Cardiac muscle cell (in vitro differentiated cells and primary cell): ENCODE measurements around the gene KLF7. TPM values are rescaled to one million over a fixed set of nuclear protein-coding genes. Genes with fewer than 3 reads are reported as not detected.
A peak's percentile ranks its signal among the peaks of the same experiment; 100 is the strongest.

ENCODE experiments used
- DNase-seq, 2 donors: peaks; one replicate each; pipeline versions ENCODE4 v3.0.0 to v3.0.0-alpha.2; 2010 to 2017; ENCODE audit warnings: low read depth in 1 of 2, low spot score in 1 of 2
- H3K27ac ChIP-seq: fragments of 200-600 bp; sonication (generic); 2 replicates; pipeline ENCODE4 v1.5.1; 2016
- H3K27me3 ChIP-seq: fragments of 200-600 bp; sonication (generic); 2 replicates; pipeline ENCODE4 v1.6.0; 2016; ENCODE audit warnings: control low read depth
- H3K36me3 ChIP-seq: fragments of 200-600 bp; sonication (generic); 2 replicates; pipeline ENCODE4 v1.5.1; 2016; ENCODE audit warnings: control low read depth
- H3K4me1 ChIP-seq: fragments of 200-600 bp; sonication (generic); 2 replicates; pipeline ENCODE4 v1.8.1; 2017; ENCODE audit warnings: low read depth, mild to moderate bottlenecking, mixed run types
- H3K4me3 ChIP-seq: fragments of 200-600 bp; sonication (generic); 2 replicates; pipeline ENCODE4 v1.5.1; 2016; ENCODE audit warnings: mild to moderate bottlenecking
- H3K9me3 ChIP-seq: fragments of 200-600 bp; sonication (generic); 2 replicates; pipeline ENCODE4 v1.5.1; 2017; ENCODE audit warnings: low read depth, mild to moderate bottlenecking, control low read depth
- polyA plus RNA-seq: library from polyadenylated mRNA; unstranded; fragments of >200 nt; fragmentation: Nextera tagmentation; extraction: Ambion mirVana; gene quantifications from 2 replicates; pipeline ENCODE4 v1.2.1, GENCODE V29; 2016
- total RNA-seq: library from RNA; depleted of rRNA; stranded (reverse); fragments of >200 nt; gene quantifications from 2 replicates; pipeline ENCODE4 v1.2.3, GENCODE V29; 2016
- TF ChIP-seq, protein P1 (sequence below): IDR thresholded peaks from 2 replicates; pipeline ENCODE4 v1.5.1; 2012; ENCODE audit warnings: low read depth, mild to moderate bottlenecking, low read length

The KLF7 gene
- total and polyA plus RNA-seq, 2 experiments from 2014 or later: 8.3 to 9.3 TPM

DNA sequence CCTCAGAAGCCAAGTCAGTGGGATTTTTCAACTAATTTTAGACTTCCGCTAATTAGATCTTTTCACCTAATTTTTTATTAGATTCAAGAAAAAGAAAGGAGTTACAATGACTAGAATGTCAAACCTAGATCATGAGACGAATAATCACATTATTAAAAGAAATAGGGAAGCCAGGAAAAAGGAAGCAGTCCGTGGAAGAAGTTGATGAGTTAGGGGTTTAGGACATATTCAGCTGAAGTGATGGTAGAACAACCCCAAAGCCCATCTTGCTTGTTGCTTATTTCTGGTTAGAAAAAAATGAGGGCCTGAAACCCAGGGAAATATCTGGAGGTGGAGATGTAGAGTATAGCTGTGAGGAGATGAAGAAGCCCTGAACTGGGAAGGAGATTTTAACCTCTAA is 8.0 kb downstream of the KLF7 start:
- TF ChIP-seq, protein P1, sequence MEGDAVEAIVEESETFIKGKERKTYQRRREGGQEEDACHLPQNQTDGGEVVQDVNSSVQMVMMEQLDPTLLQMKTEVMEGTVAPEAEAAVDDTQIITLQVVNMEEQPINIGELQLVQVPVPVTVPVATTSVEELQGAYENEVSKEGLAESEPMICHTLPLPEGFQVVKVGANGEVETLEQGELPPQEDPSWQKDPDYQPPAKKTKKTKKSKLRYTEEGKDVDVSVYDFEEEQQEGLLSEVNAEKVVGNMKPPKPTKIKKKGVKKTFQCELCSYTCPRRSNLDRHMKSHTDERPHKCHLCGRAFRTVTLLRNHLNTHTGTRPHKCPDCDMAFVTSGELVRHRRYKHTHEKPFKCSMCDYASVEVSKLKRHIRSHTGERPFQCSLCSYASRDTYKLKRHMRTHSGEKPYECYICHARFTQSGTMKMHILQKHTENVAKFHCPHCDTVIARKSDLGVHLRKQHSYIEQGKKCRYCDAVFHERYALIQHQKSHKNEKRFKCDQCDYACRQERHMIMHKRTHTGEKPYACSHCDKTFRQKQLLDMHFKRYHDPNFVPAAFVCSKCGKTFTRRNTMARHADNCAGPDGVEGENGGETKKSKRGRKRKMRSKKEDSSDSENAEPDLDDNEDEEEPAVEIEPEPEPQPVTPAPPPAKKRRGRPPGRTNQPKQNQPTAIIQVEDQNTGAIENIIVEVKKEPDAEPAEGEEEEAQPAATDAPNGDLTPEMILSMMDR: no peak
- no peaks in the 10 kb centered on the region for H3K36me3 ChIP-seq
- H3K27me3 ChIP-seq: no peaks in the 10 kb centered on the region
- no peak overlapping the region for H3K4me3 ChIP-seq
- DNase-seq: no peak
- H3K27ac ChIP-seq: no peak overlapping the region
- peaks cover 7% of the 10 kb centered on the region for H3K4me1 ChIP-seq
- no peaks in the 10 kb centered on the region for H3K9me3 ChIP-seq

DNA sequence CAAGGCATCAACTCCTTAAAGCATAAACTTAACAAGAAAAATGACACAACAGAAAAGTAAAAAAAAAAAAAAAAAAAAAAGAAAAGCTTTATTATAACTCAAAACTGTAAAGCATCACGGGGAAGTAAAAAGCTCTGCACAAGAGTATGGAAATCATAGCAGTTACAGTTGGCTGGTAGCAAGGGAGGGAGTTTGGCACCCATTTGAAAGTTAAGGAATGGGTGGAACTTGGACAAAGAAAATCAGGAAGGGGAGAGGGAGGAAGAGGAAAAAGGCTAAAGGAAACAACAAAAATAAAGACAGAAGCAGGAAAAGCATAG is 8.6 kb downstream of the KLF7 start:
- H3K27me3 ChIP-seq: no peaks in the 10 kb centered on the region
- no peaks in the 10 kb centered on the region for H3K9me3 ChIP-seq
- DNase-seq: no peak
- H3K36me3 ChIP-seq: no peaks in the 10 kb centered on the region
- TF ChIP-seq, protein P1: no peak
- H3K4me3 ChIP-seq: no peak overlapping the region
- H3K27ac ChIP-seq: no peak overlapping the region
- peaks cover 10% of the 10 kb centered on the region for H3K4me1 ChIP-seq

DNA sequence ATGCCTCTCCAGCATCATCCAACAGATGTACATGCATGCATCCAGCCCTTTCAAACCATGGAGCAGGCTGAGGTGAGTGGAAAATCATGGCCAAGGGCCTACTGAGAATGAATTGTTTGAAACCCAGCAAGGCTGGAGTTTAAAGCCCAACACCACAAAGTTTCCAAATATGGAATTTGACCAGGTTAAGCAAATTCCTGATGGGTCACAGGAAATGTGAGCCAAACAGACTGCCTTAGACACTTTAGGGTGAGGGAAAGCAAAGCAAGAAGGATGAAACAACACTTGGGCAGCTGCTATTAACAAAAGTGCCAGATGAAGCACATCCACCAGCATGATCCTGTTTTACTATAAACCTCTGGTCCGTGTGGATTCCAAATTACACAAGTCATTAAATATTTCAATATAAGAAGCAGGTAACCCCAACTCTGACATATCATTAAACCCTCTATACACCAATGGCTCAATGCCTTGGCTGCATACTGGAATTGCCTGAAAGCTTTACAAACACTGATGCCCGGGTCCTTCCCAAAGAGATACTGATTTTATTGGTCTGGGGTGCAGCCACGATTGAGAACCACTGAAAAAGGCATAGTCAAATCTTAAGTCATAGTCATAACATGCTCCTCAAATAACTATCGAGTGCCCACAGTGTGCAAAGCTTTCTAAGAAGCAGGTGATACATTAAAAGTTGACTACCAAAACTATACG is 9.1 kb downstream of the KLF7 start:
- TF ChIP-seq, protein P1: no peak
- Histone ChIP-seq H3K36me3 (no peaks in the 10 kb centered on the region), H3K9me3 (no peaks in the 10 kb centered on the region), H3K27ac (no peak overlapping the region), H3K4me3 (no peak overlapping the region), H3K4me1 (peaks cover 10% of the 10 kb centered on the region), H3K27me3 (no peaks in the 10 kb centered on the region)
- DNase-seq: peak in 1 of 2 donors; percentile 36

DNA sequence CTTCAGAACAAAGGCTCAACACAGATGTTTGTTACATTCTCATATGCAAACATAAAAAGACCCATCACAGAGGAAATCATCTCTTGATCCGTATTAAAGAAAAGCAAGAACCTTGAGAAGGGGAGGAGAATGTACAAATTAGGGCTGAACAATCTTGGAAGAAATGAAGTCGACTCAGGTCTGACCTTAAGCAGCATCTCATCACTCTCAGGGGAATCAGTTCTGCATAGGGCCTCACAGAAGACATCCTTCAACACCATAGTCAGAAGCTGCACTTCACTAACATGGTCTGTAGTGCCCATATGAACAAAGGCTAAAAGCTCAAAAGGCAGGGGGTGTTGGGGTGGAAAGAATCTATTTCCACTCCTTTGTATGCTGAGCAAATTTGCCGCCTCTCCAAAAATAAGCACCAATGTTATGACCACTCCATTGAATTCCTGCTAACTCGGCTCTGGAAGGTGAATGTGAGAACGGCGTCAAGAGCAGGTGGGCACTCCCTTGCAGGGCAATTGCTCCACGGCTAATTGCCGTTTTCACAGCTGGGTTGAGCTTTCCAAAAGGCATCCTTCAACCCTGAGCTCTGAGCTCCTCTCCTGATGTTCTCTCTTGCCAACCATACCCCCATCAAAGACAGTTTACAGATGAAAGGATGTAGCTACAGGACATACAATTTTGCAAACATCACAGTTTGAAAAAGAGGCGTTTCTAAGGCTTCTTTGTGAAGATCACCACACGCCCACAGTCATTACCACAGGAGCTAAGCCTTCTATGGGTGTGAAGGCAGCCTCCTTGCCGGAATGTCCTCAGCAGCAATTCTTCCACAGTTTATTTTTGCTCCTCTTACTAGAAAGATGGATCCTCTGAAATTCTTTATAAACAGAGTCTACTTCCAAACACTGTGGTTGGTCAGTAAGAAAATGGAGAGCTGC is 10.0 kb downstream of the KLF7 start:
- Histone ChIP-seq H3K9me3 (no peaks in the 10 kb centered on the region), H3K4me1 (peaks cover 10% of the 10 kb centered on the region), H3K27ac (no peak overlapping the region), H3K27me3 (no peaks in the 10 kb centered on the region), H3K4me3 (no peak overlapping the region), H3K36me3 (no peaks in the 10 kb centered on the region)
- TF ChIP-seq, protein P1: no peak
- no peak for DNase-seq

DNA sequence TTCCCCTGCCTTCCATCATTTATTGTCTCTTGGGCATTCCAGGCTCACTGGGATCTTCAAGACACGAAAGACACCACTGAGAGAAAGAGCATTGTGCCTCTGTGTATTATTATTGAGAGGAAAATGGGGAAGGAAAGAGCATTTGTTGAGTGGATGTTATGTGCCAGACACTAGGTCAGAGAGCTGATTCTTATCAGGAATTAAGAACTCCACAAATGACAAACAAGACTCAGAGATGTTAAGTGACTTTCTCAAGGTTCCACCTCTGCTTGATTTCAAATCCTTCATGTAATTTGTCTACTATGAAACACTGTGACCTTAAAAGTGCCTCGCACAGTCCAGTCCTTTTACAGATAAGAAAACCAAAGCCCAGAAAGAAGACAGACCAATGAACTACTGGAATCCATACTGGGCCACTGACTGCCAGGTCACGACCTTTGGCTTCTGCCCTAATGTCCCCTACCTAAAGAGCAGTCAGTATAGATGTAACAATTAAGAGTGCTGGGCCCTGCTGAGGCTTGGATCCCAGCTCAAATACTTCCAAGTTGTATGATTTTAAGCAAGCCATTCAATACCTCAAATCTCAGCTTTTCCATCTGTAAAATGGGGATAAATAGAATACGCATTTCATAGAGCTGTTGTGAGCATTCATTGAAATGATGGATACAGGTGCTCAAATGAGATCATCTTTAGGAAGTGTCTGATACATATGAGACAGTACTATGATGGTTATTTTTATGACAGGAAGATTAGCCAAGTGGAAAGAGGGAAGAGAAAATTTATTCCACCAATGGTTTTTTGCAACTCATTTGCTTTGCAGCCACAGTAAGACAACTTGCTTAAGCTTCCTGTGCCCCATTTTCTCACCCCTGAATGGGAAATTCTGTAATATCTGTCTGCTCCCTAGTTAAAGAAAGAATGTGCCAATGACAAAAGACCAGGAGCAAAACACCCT is 10.9 kb downstream of the KLF7 start:
- no peaks in the 10 kb centered on the region for H3K9me3 ChIP-seq
- no peak for DNase-seq
- H3K36me3 ChIP-seq: no peaks in the 10 kb centered on the region
- no peak overlapping the region for H3K4me3 ChIP-seq
- H3K27me3 ChIP-seq: no peaks in the 10 kb centered on the region
- TF ChIP-seq, protein P1: no peak
- peaks cover 10% of the 10 kb centered on the region for H3K4me1 ChIP-seq
- H3K27ac ChIP-seq: no peak overlapping the region
